NCI-H82 (cell line): ENCODE results near the gene ACTR2.

ENCODE experiments used
- DNase-seq: peaks from one replicate; lab custom pipeline; 2025; lab: John Stamatoyannopoulos, UW

The ACTR2 gene

DNA sequence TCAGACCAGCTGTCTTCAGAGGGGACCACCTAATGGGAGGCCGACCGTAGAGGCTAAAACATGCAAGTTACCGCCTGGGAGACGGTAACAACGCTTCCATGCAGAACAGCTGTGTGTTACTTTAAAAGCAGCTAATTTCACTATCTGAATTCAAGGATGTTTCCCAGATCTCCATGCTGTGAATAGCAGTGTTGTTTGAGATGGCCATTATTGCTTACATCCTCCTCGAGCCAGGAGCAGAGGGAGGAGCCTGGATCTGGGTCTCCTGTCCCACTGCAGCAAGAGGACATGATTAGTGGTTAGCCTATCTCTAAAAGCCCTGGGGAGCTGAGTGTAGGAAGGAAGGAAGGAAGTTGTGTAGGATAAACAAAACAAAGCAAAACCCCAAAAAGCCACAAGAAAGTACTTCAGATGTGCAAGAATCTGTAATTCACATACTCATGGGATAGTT, 50.9 kb downstream of the ACTR2 start:
- DNase-seq = no peak

GRCh38 chr2:65279756-65280155, 52.1 kb downstream of the ACTR2 start:
- DNase-seq = no peak

GRCh38 chr2:65281627-65282351, 54.2 kb downstream of the ACTR2 start:
- peak; percentile 7 for DNase-seq

DNA sequence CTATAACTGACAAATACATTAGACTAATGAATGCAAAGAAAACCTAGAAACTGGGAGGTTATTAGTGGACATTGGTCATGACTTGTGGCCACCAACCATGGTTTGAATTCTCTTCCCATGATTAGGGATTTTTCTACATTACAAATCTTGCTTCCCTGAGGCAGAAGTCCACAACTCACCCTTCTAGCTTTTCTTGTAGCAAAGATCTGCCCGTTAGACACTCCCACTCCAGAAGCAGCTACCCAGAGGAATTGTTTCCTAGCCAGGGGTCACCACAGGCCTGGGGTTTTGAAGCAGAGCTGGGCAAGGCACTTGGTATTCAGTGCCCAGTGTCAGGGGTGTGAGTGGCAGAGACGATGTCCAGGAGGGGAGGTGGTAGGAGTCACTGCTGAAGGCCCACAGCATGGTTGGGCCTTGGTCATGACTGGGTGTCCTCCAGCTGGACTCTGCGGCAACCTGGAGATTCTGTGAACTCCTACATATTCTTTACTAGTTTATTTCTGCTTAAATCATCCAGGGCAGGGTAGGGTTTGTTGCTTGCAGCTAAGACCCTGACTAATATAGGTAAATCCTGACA, 54.9 kb downstream of the ACTR2 start:
- no peak for DNase-seq

DNA sequence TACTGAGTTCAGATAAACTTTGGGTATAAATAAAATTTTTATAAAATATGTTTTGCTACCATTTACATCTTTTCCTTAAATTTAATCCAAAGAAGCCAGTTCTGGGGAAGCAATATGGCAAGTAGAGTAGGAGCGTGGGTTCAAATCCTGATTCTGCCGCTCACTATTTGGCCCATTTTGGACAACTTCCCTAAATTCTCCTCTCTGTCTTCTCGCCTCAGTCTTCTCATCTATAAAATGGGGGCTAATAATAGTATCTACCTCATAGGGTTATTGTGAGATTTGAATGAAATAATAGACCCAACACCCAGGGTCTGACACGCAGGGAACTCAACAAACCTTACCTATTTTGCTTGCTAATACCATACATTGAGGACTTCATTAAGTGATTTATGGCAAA, 59.7 kb downstream of the ACTR2 start:
- no peak for DNase-seq

DNA sequence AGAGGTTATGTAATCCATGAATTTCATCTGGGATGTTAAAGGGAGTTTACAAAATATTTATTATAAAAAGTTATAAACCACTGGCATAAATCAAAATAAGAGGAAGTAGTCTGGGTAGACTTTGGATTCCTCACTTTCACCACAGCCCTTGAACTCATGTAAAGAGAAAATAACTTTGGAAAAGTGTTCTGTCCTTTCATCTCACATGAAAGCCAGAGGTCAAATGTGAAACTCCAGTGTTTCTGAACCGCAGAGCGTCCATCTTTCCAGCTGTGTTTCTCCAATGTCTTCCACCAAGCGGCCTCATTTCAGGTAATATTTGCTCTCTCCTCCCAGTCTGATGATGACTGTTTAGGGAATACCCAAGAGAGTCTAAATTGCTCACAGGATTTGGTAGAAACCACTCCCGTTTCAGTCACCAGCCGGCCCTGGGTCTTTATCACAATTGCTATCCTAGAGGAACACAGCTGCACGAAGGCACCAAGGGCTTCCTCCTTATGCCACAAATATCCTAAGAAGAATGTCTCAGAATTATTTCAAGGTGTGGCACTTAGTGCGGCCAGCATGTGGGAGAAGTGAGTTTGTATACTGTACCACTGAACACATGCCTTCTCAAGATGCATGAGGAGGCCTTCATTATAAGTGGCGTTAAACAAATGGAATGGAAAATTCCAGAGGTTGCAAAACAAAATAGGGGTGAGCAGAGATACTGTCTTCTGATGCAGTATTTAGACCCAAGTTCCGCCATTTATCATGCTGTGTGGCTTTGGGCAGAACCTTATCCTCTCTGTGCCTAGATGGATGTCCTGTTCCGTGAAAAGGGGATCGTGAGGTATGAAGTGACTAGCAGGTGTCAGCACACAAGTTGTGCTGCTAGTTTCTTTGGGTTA, 63.8 kb downstream of the ACTR2 start:
- DNase-seq = no peak

DNA sequence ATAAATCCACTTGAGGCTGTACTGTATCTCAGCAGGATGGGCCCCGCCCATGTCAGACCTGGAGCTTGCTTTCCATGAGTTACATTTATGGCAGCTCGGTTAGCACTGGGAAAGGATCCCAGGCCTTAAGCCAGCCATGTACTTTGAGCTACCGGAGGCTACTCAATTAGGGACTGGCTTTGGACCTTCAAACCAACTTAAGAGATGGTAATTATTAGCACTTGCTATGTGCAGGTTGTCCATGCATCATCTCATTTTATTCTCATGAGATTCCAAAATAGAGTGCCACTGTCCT, 64.4 kb downstream of the ACTR2 start:
- no peak for DNase-seq

DNA sequence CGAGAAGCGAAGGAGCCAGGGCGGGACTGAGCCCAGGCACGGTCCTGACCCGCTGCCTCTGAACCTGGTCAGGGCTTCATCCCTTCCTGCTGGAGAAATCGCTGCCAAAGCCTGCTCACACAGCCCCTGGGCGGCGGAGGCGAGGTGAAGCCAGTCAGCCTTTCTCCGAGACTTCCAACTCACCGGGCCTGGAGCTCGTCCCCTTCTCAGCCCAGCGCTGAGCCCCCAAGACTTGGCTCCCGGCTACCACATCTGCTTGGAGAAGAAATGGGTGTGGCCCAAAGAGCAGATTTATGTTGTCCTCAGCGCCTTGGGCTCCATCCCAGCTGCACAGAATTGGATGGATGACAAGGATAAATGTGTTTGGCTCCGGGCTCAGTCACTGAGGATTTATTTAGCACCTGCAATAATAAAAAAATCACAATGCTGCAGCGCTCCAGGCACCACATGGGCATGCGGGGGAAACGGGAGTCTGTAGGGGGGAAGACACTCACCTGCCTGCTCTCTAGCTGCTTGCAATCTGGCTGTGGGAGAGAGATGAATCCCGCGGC, 64.9 kb downstream of the ACTR2 start:
- DNase-seq = peak; percentile 61

DNA sequence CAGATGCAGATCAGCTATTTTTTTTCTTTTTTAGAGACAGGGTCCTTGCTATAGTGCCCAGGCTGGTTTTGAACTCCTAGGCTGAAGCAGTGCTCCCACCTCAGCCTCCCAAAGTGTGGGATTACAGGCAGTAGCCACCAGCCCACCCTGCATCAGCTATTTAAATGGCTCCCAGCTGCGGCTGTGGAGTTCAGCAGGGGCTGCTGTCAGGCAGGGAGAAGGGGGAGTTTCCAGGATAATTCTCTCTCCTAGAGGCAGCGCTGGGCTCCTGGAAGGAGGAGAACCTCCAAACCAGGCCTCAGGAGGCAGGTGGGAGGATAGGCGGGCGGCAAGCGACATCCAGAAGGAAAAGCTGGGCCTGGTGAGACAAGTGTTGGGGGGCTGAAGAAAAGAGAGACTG, 65.7 kb downstream of the ACTR2 start:
- DNase-seq = no peak

- no peak for DNase-seq
Measured at GRCh38 chr2:65294136-65294535, 66.5 kb downstream of the ACTR2 start.

DNA sequence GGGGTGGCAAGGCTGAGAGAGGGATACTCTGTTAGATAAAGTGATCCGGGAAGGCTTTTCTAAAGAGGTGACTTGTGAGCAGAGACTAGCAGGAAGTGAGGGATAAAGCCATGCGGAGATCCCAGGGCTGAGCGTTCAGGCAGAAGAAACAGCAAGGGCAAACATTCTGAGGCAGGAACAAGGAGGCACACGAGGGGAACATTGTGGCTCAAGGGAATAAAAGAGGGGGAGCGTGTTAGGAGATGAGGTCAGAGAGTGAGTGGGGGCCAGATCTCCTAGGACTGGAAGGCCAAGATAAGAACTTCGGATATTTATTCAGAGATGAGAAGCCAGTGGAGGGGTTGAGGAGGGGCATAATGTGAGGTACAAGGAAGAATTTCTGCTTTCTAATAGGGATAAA, 67.1 kb downstream of the ACTR2 start:
- DNase-seq = no peak

GRCh38 chr2:65296971-65297370, 69.3 kb downstream of the ACTR2 start:
- no peak for DNase-seq

DNA sequence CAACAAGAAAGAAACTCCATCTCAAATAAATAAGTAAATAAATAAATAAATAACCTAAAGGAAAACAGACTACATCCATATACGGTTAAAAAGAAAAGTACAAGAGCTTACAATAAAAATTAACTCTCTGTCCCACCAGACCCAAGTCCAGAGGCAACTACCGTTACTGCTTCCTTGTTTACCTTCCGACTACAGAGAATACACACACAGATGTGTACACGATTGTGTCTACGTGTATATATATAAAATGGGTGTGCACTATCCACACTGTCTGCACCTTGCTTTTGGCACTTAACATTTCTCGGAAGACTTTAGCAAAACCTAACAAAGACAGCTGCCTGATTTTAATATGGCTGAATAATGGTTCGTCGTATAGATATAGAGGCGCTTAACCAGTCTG, 69.9 kb downstream of the ACTR2 start:
- no peak for DNase-seq

- no peak for DNase-seq
Measured at GRCh38 chr2:65298089-65298488, 70.5 kb downstream of the ACTR2 start.

DNA sequence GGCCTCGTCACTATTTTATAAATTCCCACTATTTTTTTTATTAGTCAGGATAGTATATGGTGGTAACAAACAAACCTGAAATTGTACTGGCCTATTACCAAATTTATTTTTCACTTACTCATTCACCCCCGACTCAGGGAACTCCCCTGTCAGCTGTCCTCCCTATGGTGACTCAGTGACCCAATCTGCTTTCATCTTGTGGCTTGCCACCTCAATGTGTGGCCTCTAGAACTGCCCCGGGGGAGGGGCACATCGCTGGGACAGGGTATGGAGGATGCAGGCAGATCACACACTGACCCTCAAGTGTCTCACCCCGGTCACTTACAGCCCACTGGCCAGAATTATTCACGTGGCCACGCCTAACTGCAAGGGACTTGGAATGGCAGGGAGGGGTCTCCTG, 71.6 kb downstream of the ACTR2 start:
- DNase-seq = no peak

- DNase-seq = no peak
Measured at GRCh38 chr2:65300134-65300760, 72.6 kb downstream of the ACTR2 start.

DNA sequence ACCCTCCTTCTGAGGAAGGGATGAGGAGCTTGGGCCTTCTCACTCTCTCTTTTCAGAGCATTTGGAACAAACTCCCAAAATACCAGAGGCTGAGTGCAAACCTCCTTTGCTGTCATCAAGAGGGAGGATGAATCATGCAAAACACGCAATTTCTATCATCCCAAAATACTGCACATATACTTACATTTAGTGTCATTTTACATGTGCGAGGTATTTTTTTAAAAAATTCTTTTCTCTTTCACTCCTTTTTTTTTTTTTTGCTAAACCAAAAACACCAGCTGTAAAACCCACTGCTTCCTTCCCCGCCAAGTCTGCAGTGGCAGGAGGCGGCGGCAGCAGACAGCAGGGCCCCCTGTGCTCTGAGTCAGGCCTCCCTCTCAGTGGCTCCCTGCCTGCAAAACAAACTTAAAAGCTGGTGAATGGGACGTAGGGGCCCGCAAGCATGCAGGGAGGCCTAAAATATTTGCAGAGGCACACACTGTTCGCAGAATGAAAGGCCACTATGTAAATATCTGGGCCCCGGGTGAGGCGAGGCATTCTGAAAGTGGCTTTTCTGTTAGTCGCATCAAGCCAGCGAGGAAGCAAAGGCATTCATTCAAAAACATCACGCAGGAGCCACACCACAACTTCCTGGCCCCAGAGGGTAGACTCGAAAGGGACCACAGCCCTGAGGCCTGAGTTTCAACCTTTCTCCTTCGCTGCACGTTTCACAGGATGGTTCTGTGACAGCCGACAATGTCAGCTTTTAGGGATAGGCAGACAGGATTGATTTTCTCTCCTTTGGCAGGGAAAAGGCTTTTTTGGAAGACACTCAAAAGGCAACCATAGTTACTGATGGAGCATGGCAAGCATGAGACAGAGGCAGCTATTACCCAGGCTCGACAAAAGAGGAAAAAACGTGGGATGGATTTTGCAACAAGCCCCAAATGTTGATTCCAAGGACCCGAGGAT, 73.4 kb downstream of the ACTR2 start:
- DNase-seq = no peak

GRCh38 chr2:65305934-65306333, 78.3 kb downstream of the ACTR2 start:
- no peak for DNase-seq

- DNase-seq = no peak
Measured at GRCh38 chr2:65309699-65310098, 82.1 kb downstream of the ACTR2 start.

GRCh38 chr2:65311049-65311448, 83.4 kb downstream of the ACTR2 start:
- no peak for DNase-seq

DNA sequence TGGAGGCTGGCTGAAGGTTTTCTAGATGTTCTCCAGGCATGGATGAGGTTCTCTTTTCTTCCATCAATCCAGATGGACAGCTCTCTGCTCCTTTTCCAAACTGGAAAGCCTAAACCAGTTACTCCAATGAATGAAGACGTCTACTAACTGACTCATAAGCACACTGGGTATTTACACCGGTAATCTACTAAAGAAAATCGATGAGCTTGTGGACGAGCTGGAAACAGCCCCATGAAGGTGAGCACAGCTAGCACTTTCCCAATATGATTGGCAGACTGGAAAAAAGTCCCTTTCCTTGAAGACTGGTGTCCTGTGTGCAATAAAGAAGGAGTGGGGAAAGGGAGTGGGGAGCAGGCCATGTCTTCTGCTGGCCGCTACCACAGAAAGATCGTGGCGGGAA, 84.0 kb downstream of the ACTR2 start:
- DNase-seq = no peak
